OCI-LY7 (cell line): ENCODE results near the gene TRIM22. TPM values are rescaled to one million over a fixed set of nuclear protein-coding genes. Genes with fewer than 3 reads are reported as not detected.

Experiments used
- BruUV-seq: library from RNA; stranded (reverse); fragments of 400-500 nt; replicated peaks from 2 replicates; lab custom pipeline; 2021; lab: Mats Ljungman, UMichigan
- CTCF ChIA-PET: fragments of 300-600 bp; sonication (Branson Sonifier 250); formaldehyde crosslinking; loops from one replicate; lab custom pipeline; 2022; ENCODE audit warnings: antibody characterized with exemption; ENCODE audit not compliant: unreplicated experiment; lab: Charles Lee
- POLR2A ChIA-PET: fragments of 300-600 bp; sonication (Branson Sonifier 250); formaldehyde crosslinking; loops from one replicate; lab custom pipeline; 2022; ENCODE audit warnings: antibody characterized with exemption; lab: Charles Lee
- DNase-seq: peaks from one replicate; pipeline ENCODE4 v3.0.0-alpha.2; 2015; ENCODE audit warnings: low spot score
- H2AFZ ChIP-seq: fragments of 200-600 bp; sonication (generic), shearing (Covaris generic); 2 replicates; pipeline ENCODE4 v1.6.1; 2014; ENCODE audit warnings: mild to moderate bottlenecking, antibody characterized with exemption, low read length, moderate library complexity
- H3K27ac ChIP-seq: fragments of 200-600 bp; sonication (generic); 2 replicates; pipeline ENCODE4 v1.5.1; 2014; ENCODE audit warnings: mixed run types, low read depth, mild to moderate bottlenecking, moderate library complexity, low read length, inconsistent platforms; ENCODE audit not compliant: poor library complexity, severe bottlenecking
- H3K36me3 ChIP-seq: fragments of 200-600 bp; sonication (generic); 2 replicates; pipeline ENCODE4 v1.6.1; 2014; ENCODE audit warnings: mild to moderate bottlenecking, antibody characterized with exemption, low read length, moderate library complexity, mixed read lengths; ENCODE audit not compliant: insufficient read depth
- H3K4me1 ChIP-seq: fragments of 200-600 bp; sonication (generic); 2 replicates; pipeline ENCODE4 v1.5.1; 2014; ENCODE audit warnings: mild to moderate bottlenecking, low read length; ENCODE audit not compliant: insufficient read depth, poor library complexity, severe bottlenecking
- H3K4me2 ChIP-seq: fragments of 200-600 bp; sonication (generic); 2 replicates; pipeline ENCODE4 v1.6.1; 2014; ENCODE audit warnings: mild to moderate bottlenecking, low read length
- H3K4me3 ChIP-seq: fragments of 200-600 bp; sonication (generic); 2 replicates; pipeline ENCODE4 v1.5.1; 2014; ENCODE audit warnings: mild to moderate bottlenecking, low read depth, low read length; ENCODE audit not compliant: poor library complexity, severe bottlenecking
- H3K79me2 ChIP-seq: fragments of 200-600 bp; sonication (generic); 2 replicates; pipeline ENCODE4 v1.6.1; 2016; ENCODE audit warnings: low read depth, mild to moderate bottlenecking, low read length, moderate library complexity, mixed read lengths; ENCODE audit not compliant: insufficient read depth
- H3K9me2 ChIP-seq: fragments of 200-600 bp; sonication (generic); 2 replicates; pipeline ENCODE4 v1.6.1; 2016; ENCODE audit warnings: mild to moderate bottlenecking, low read length, mixed read lengths; ENCODE audit not compliant: insufficient read depth
- H3K9me3 ChIP-seq: fragments of 200-600 bp; sonication (generic); 2 replicates; pipeline ENCODE4 v1.6.1; 2014; ENCODE audit warnings: mild to moderate bottlenecking, mixed run types, low read length, mixed read lengths
- H4K20me1 ChIP-seq: fragments of 200-600 bp; sonication (generic); 2 replicates; pipeline ENCODE4 v1.6.1; 2014; ENCODE audit warnings: mild to moderate bottlenecking, antibody characterized with exemption, low read length, moderate library complexity, mixed read lengths; ENCODE audit not compliant: insufficient read depth
- EZH2phosphoT487 ChIP-seq: fragments of 200-600 bp; sonication (generic); IDR thresholded peaks from 2 replicates; pipeline ENCODE4 v1.6.1; 2018; ENCODE audit warnings: low read depth, borderline replicate concordance, mild to moderate bottlenecking, mixed run types, antibody characterized with exemption, low read length, moderate library complexity, mixed read lengths
- intact Hi-C: fragments of 100-400 bp; cut with micrococcal nuclease; formaldehyde crosslinking; loops from one replicate; pipeline ENCODE4 v1.10.0; 2022; ENCODE audit not compliant: unreplicated experiment
- total RNA-seq, 2 experiments: library from RNA; depleted of rRNA in 1 of 2; stranded (reverse); fragments of >200 nt in 1 of 2; shearing (Covaris generic) in 1 of 2; gene quantifications; 2 replicates each; pipeline ENCODE4 v1.2.3, GENCODE V29; 2014 to 2022
- TF ChIP-seq, protein P1 (sequence below): fragments of 200-600 bp; sonication (generic); conservative IDR thresholded peaks from 2 replicates; pipeline ENCODE4 v1.5.1; 2014; ENCODE audit warnings: mild to moderate bottlenecking, antibody characterized with exemption, low read length, moderate library complexity, mixed read lengths

The TRIM22 gene
- total RNA-seq, 2 experiments from 2014 or later: 28.5 to 41.6 TPM

- Histone ChIP-seq H2AFZ (no peak overlapping the region), H3K36me3 (peaks cover 63% of the 10 kb centered on the region), H3K27ac (no peak overlapping the region), H3K9me3 (no peaks in the 10 kb centered on the region), H3K4me3 (no peak overlapping the region), H4K20me1 (no peaks in the 10 kb centered on the region), H3K4me2 (no peak overlapping the region), H3K79me2 (no peaks in the 10 kb centered on the region), H3K9me2 (no peaks in the 10 kb centered on the region), H3K4me1 (peaks cover 10% of the 10 kb centered on the region)
- DNase-seq: no peak
- CTCF ChIA-PET: no interaction called here
- TF ChIP-seq, protein P1, sequence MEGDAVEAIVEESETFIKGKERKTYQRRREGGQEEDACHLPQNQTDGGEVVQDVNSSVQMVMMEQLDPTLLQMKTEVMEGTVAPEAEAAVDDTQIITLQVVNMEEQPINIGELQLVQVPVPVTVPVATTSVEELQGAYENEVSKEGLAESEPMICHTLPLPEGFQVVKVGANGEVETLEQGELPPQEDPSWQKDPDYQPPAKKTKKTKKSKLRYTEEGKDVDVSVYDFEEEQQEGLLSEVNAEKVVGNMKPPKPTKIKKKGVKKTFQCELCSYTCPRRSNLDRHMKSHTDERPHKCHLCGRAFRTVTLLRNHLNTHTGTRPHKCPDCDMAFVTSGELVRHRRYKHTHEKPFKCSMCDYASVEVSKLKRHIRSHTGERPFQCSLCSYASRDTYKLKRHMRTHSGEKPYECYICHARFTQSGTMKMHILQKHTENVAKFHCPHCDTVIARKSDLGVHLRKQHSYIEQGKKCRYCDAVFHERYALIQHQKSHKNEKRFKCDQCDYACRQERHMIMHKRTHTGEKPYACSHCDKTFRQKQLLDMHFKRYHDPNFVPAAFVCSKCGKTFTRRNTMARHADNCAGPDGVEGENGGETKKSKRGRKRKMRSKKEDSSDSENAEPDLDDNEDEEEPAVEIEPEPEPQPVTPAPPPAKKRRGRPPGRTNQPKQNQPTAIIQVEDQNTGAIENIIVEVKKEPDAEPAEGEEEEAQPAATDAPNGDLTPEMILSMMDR: no peak
- TF ChIP-seq EZH2phosphoT487: no peak
- POLR2A ChIA-PET: no interaction called here
- BruUV-seq: no TSS peak
- intact Hi-C loops: no loop called here
Observed at GRCh38 chr11:5703741-5704536, 14.3 kb downstream of the TRIM22 start.

GRCh38 chr11:5705688-5706087, 16.1 kb downstream of the TRIM22 start:
- Histone ChIP-seq H2AFZ (no peak overlapping the region), H4K20me1 (no peaks in the 10 kb centered on the region), H3K4me1 (peaks cover 8% of the 10 kb centered on the region), H3K36me3 (peaks cover 63% of the 10 kb centered on the region), H3K9me2 (no peaks in the 10 kb centered on the region), H3K27ac (no peak overlapping the region), H3K9me3 (no peaks in the 10 kb centered on the region), H3K79me2 (no peaks in the 10 kb centered on the region), H3K4me2 (no peak overlapping the region), H3K4me3 (no peak overlapping the region)
- CTCF ChIA-PET: no interaction called here
- intact Hi-C loops: no loop called here
- TF ChIP-seq, protein P1: no peak
- TF ChIP-seq EZH2phosphoT487: no peak
- no peak for DNase-seq
- POLR2A ChIA-PET: interaction anchor here (0.6 to 0.7 kb wide), 2 partner anchors 23 to 89 kb away, joined by 3 read pairs; no protein-coding TSS in a partner anchor
- BruUV-seq: no TSS peak

- no peaks in the 10 kb centered on the region for H3K9me2 ChIP-seq
- CTCF ChIA-PET: interaction anchor here (1.0 kb wide), 1 partner anchor 113 kb away, joined by 4 read pairs; no protein-coding TSS in a partner anchor
- POLR2A ChIA-PET: interaction anchor here (0.6 to 0.8 kb wide), 4 partner anchors 26 to 242 kb away, joined by 3 to 5 read pairs (median 4); no protein-coding TSS in a partner anchor
- H3K4me1 ChIP-seq: no peaks in the 10 kb centered on the region
- H3K79me2 ChIP-seq: no peaks in the 10 kb centered on the region
- intact Hi-C loops: loop anchor here (1.0 to 10.0 kb wide), 3 partner anchors 28 to 238 kb away; no protein-coding TSS in a partner anchor
- no peak overlapping the region for H3K4me3 ChIP-seq
- H3K4me2 ChIP-seq: no peak overlapping the region
- DNase-seq: peak; percentile 62
- no peak overlapping the region for H2AFZ ChIP-seq
- H4K20me1 ChIP-seq: no peaks in the 10 kb centered on the region
- TF ChIP-seq, protein P1: peak; percentile 84
- TF ChIP-seq EZH2phosphoT487: no peak
- H3K9me3 ChIP-seq: no peaks in the 10 kb centered on the region
- H3K27ac ChIP-seq: no peak overlapping the region
- peaks cover 13% of the 10 kb centered on the region; the same call in 1 of the 2 replicates for H3K36me3 ChIP-seq
- no TSS peak for BruUV-seq
Observed at GRCh38 chr11:5712507-5712906, 22.9 kb downstream of the TRIM22 start.
